Measurements from ENCODE around the gene MAP2K7.
"Not testable (repeated sequence)": the region's sequence is repeated elsewhere in the genome, so short reads cannot be mapped to it uniquely, and the experiment has no call there.

MAP2K7 gene

DNA sequence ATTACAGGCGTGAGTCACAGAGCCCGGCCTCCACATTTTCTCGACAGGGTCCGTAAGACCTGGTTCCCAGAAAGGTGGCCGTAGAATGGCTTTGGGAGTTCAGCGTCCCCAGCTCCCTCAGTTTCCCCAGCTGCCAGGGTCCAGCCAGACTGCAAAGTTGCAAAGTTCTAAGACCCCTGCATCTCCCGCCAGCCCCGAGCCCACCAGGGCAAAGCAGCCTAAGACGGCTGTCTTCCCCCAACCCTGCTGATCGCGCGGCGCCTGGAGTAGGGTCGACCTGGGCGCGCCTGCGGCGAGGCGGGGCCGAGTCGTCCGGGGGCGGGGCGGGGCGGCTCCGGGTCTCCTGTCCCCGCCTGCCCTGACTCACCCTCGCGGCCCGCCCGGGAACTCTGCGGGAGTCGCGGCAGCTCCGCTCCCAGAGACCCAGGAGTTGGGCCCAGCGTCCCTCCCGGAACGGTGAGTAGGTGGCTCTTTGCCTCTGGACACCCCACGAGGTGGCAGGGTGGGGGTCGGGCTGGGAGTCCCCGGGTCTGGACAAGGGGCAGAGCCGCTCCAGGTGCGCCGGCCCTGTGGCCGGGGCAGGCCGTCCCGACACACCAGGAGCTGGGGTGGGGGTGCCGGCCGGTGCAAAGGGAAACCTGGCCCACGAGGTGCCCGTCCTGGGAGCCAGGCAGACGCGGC, 15.4 kb upstream of the MAP2K7 start, which contains the start of gene LRRC8E:
Gene LRRC8E, plus strand, starts transcription at position 366 of the 681 bp plus-strand sequence. CDS start 7,094 bp downstream, outside the sequence.
- DNase-seq (ENCODE audit: low read depth) = no peak
- H3K4me3 ChIP-seq (ENCODE audit: low read depth, low read length) = no peak within 1 kb of the TSS
- TF ChIP-seq, protein P1, sequence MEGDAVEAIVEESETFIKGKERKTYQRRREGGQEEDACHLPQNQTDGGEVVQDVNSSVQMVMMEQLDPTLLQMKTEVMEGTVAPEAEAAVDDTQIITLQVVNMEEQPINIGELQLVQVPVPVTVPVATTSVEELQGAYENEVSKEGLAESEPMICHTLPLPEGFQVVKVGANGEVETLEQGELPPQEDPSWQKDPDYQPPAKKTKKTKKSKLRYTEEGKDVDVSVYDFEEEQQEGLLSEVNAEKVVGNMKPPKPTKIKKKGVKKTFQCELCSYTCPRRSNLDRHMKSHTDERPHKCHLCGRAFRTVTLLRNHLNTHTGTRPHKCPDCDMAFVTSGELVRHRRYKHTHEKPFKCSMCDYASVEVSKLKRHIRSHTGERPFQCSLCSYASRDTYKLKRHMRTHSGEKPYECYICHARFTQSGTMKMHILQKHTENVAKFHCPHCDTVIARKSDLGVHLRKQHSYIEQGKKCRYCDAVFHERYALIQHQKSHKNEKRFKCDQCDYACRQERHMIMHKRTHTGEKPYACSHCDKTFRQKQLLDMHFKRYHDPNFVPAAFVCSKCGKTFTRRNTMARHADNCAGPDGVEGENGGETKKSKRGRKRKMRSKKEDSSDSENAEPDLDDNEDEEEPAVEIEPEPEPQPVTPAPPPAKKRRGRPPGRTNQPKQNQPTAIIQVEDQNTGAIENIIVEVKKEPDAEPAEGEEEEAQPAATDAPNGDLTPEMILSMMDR (IDR thresholded peaks at IDR 0.05; ENCODE audit: low read depth, low read length, missing control alignments) = no peak

GRCh38 chr19:7888826-7889217, 14.9 kb upstream of the MAP2K7 start:
- no peak overlapping the region for H3K4me3 ChIP-seq (ENCODE audit: low read depth, low read length)
- TF ChIP-seq, protein P1 (IDR thresholded peaks at IDR 0.05; ENCODE audit: low read depth, low read length, missing control alignments) = no peak
- no peak for DNase-seq (ENCODE audit: low read depth)

DNA sequence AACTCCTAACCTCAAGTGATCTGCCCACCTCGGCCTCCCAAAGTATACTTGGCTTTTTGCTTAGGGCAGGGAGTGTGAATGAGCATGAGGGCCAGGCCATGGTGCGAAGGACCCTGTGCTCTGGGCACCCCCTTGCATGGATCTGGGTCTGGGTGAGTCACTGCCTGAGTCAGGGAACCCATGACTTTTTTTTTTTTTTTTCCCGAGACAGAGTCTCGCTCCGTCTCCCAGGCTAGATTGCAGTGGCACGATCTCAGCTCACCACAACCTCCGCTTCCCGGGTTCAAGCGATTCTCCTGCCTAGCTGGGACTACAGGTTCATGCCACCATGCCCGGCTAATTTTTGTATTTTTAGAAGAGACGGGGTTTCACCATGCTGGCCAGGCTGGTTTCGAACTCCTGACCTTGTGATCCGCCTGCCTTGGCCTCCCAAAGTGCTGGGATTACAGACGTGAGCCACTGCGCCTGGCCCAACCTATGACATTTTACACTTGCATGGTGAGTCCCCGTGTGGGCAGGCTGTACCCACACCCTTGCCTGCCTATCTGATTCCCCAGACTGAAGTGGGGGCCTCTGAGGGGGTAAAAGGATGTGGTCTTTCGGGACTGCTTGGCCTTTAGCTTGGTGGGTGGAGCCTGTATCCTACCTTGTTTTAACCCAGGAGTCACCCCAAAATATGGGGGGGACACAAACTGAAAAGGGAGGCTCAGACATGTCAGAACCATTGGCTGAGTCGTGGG, 10.1 kb upstream of the MAP2K7 start:
- H3K4me3 ChIP-seq (ENCODE audit: low read depth, low read length); DNase-seq (ENCODE audit: low read depth): not testable (repeated sequence)

GRCh38 chr19:7894612-7895309, 8.9 kb upstream of the MAP2K7 start:
- TF ChIP-seq, protein P1 (IDR thresholded peaks at IDR 0.05; ENCODE audit: low read depth, low read length, missing control alignments) = no peak
- DNase-seq (ENCODE audit: low read depth) = no peak
- no peak overlapping the region for H3K4me3 ChIP-seq (ENCODE audit: low read depth, low read length)

- TF ChIP-seq, protein P1 (IDR thresholded peaks at IDR 0.05; ENCODE audit: low read depth, low read length, missing control alignments) = no peak
Observed at GRCh38 chr19:7895565-7895964, 8.1 kb upstream of the MAP2K7 start.

DNA sequence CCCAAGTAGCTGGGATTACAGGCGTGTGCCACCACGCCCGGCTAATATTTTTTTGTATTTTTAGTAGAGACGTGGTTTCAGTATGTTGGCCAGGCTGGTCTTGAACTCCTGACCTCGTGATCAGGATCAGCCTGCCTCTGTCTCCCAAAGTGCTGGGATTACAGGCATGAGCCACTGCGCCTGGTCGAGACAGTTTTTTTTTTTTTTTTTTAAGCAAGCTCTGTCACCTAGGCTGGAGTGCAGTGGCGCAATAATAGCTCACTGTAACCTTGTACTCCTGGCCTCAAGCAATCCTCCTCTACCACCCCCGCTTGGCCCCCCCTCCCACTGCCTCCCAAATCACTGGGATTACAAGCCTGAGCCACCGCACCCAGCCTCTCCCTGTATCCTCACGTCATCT, 6.4 kb upstream of the MAP2K7 start:
- DNase-seq (ENCODE audit: low read depth) = no peak
- H3K4me3 ChIP-seq (ENCODE audit: low read depth, low read length) = no peak overlapping the region
- TF ChIP-seq, protein P1 (IDR thresholded peaks at IDR 0.05; ENCODE audit: low read depth, low read length, missing control alignments) = no peak

More at GRCh38 chr19:7895565-7895964, 8.1 kb upstream of the MAP2K7 start:
- DNase-seq (ENCODE audit: low read depth) = no peak
- H3K4me3 ChIP-seq (ENCODE audit: low read depth, low read length) = no peak overlapping the region

- H3K4me3 ChIP-seq (ENCODE audit: low read depth, low read length) = no peak overlapping the region
- DNase-seq (ENCODE audit: low read depth) = no peak
- TF ChIP-seq, protein P1 (IDR thresholded peaks at IDR 0.05; ENCODE audit: low read depth, low read length, missing control alignments) = no peak
Observed at GRCh38 chr19:7898967-7899366, 4.7 kb upstream of the MAP2K7 start.

All from GM12864 (cell line).